Keratinocyte (primary cell): ENCODE measurements around the gene CHCHD2. TPM values are rescaled to one million over a fixed set of nuclear protein-coding genes. Genes with fewer than 3 reads are reported as not detected.

Experiments
- DNase-seq: peaks from one replicate; pipeline ENCODE4 v3.0.0-alpha.2; 2011; ENCODE audit warnings: low read depth, missing footprints, low spot score
- FAIRE-seq: peaks from 2 replicates; lab custom pipeline; 2011; peaks lifted over from hg19 to GRCh38; lab: Jason Lieb, UNC
- H2AFZ ChIP-seq: 2 replicates; pipeline ENCODE4 v1.6.0; 2012; ENCODE audit warnings: low read length, control low read depth, inconsistent platforms; ENCODE audit not compliant: control insufficient read depth
- H3K27ac ChIP-seq: 2 replicates; pipeline ENCODE4 v1.5.1; 2011; ENCODE audit warnings: low read length; ENCODE audit not compliant: control insufficient read depth, insufficient read depth
- H3K27me3 ChIP-seq: 3 replicates; pipeline ENCODE4 v1.6.0; 2011; ENCODE audit warnings: low read length; ENCODE audit not compliant: control insufficient read depth, insufficient read depth; ENCODE audit errors: extremely low read depth
- H3K36me3 ChIP-seq, 2 experiments: 2 replicates in 1 of 2; 3 replicates in 1 of 2; pipeline ENCODE4 v1.5.1; 2011; ENCODE audit warnings: low read length in 2 of 2, mild to moderate bottlenecking in 1 of 2; ENCODE audit not compliant: control insufficient read depth in 2 of 2, insufficient read depth in 2 of 2; ENCODE audit errors: extremely low read depth in 1 of 2
- H3K4me1 ChIP-seq: 3 replicates; pipeline ENCODE4 v1.5.1; 2011; ENCODE audit warnings: low read length; ENCODE audit not compliant: control insufficient read depth, insufficient read depth; ENCODE audit errors: extremely low read depth
- H3K4me2 ChIP-seq: 3 replicates; pipeline ENCODE4 v1.6.0; 2011; ENCODE audit warnings: low read depth, low read length; ENCODE audit not compliant: control insufficient read depth, insufficient read depth; ENCODE audit errors: extremely low read depth
- H3K4me3 ChIP-seq, 3 experiments: fragments of 200-600 bp in 1 of 3; sonication (generic) in 1 of 3; 2 replicates in 2 of 3; 3 replicates in 1 of 3; pipeline ENCODE4 v1.5.1; 2011 to 2016; ENCODE audit warnings: low read length in 3 of 3, mild to moderate bottlenecking in 3 of 3, control low read depth in 2 of 3, inconsistent platforms in 1 of 3, low read depth in 1 of 3, mixed read lengths in 1 of 3, mixed run types in 1 of 3, moderate library complexity in 1 of 3; ENCODE audit not compliant: control insufficient read depth in 2 of 3, insufficient read depth in 2 of 3; ENCODE audit errors: extremely low read depth in 1 of 3
- H3K79me2 ChIP-seq: 2 replicates; pipeline ENCODE4 v1.6.0; 2012; ENCODE audit warnings: low read length; ENCODE audit not compliant: control insufficient read depth, insufficient read depth
- H3K9ac ChIP-seq: 3 replicates; pipeline ENCODE4 v1.6.0; 2011; ENCODE audit warnings: low read length; ENCODE audit not compliant: control insufficient read depth, insufficient read depth; ENCODE audit errors: extremely low read depth
- H3K9me1 ChIP-seq: 3 replicates; pipeline ENCODE4 v1.6.0; 2011; ENCODE audit warnings: low read length; ENCODE audit not compliant: control insufficient read depth, insufficient read depth; ENCODE audit errors: extremely low read depth
- H3K9me3 ChIP-seq: 2 replicates; pipeline ENCODE4 v1.5.1; 2012; ENCODE audit warnings: low read depth, low read length; ENCODE audit not compliant: control insufficient read depth
- H4K20me1 ChIP-seq: 3 replicates; pipeline ENCODE4 v1.6.0; 2011; ENCODE audit warnings: low read length; ENCODE audit not compliant: control insufficient read depth, insufficient read depth; ENCODE audit errors: extremely low read depth
- CTCF ChIP-seq, 3 experiments: IDR thresholded peaks in 1 of 3; conservative IDR thresholded peaks in 1 of 3; optimal IDR thresholded peaks in 1 of 3; 2 replicates in 2 of 3; 3 replicates in 1 of 3; pipeline versions ENCODE3 to v1.5.1; 2011; ENCODE audit warnings: low read length in 3 of 3, mild to moderate bottlenecking in 3 of 3, moderate library complexity in 2 of 3, control low read depth in 1 of 3, inconsistent platforms in 1 of 3; ENCODE audit not compliant: insufficient read depth in 2 of 3; ENCODE audit errors: extremely low read depth in 1 of 3
- EZH2 ChIP-seq: IDR thresholded peaks from one replicate; pipeline ENCODE4 v1.6.1; 2012; ENCODE audit warnings: inconsistent platforms, mild to moderate bottlenecking, low read length, moderate library complexity
- dilution Hi-C: fragments of 300-500 bp; cut with MboI; formaldehyde crosslinking; loops from one replicate; pipeline ENCODE4 v1.7.0; 2020; ENCODE audit warnings: low sequenced_read_pairs; ENCODE audit not compliant: extremely low pct_ligation_motif_present
- polyA plus RNA-seq, 5 experiments: library from polyadenylated mRNA; depleted of rRNA in 3 of 5; stranded (reverse) in 3 of 5; stranded (forward) in 1 of 5; unstranded in 1 of 5; fragments of >200 nt; gene quantifications; 1 replicate in 1 of 5; 2 replicates in 3 of 5; 3 replicates in 1 of 5; pipeline versions ENCODE4 v1.2.1 to v1.2.3, GENCODE V29; 2011 to 2012; ENCODE audit warnings: missing spikeins in 2 of 5, low read depth in 1 of 5, low replicate concordance in 1 of 5

The CHCHD2 gene
- polyA plus RNA-seq, 1 donor (not counting 4 experiments of a cell fraction or from before 2014, with no cell fraction given), result 420 TPM

DNA sequence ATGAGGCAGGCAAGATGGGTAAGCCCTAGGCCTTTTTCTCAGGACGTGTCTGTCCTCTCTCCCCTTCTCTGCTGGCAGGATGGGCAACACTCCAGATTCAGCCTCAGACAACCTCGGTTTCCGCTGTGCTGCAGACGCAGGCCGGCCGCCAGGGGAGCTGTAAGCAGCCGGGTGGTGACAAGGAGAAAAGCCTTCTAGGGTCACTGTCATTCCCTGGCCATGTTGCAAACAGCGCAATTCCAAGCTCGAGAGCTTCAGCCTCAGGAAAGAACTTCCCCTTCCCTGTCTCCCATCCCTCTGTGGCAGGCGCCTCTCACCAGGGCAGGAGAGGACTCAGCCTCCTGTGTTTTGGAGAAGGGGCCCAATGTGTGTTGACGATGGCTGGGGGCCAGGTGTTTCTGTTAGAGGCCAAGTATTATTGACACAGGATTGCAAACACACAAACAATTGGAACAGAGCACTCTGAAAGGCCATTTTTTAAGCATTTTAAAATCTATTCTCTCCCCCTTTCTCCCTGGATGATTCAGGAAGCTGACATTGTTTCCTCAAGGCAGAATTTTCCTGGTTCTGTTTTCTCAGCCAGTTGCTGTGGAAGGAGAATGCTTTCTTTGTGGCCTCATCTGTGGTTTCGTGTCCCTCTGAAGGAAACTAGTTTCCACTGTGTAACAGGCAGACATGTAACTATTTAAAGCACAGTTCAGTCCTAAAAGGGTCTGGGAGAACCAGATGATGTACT is 26.7 kb downstream of the CHCHD2 start:
- no peak overlapping the region for H3K27ac ChIP-seq
- H2AFZ ChIP-seq, result no peak overlapping the region
- no peaks in the 10 kb centered on the region for H3K4me1 ChIP-seq
- H3K4me2 ChIP-seq, result no peak overlapping the region
- TF ChIP-seq EZH2 (no peak), CTCF (optimal IDR thresholded peaks at IDR 0.05 in 1 of 3, IDR thresholded peaks at IDR 0.05 in 1 of 3, conservative IDR thresholded peaks at IDR 0.05 in 1 of 3; ENCODE audit: extremely low read depth in 1 of 3, insufficient read depth in 2 of 3, low read length in 3 of 3) (peak in 1 of 3 experiments; percentile 10)
- no peaks in the 10 kb centered on the region for H3K27me3 ChIP-seq
- H3K9me3 ChIP-seq, result no peaks in the 10 kb centered on the region
- DNase-seq, result no peak
- peaks cover 3% of the 10 kb centered on the region for H4K20me1 ChIP-seq
- H3K4me3 ChIP-seq, result no peak overlapping the region
- H3K9ac ChIP-seq, result no peak overlapping the region
- no peaks in the 10 kb centered on the region for H3K9me1 ChIP-seq
- H3K36me3 ChIP-seq, result peaks cover 21 to 29% of the 10 kb centered on the region in 2 experiments
- FAIRE-seq, result no peak
- dilution Hi-C loops, result no loop called here
- no peaks in the 10 kb centered on the region for H3K79me2 ChIP-seq

DNA sequence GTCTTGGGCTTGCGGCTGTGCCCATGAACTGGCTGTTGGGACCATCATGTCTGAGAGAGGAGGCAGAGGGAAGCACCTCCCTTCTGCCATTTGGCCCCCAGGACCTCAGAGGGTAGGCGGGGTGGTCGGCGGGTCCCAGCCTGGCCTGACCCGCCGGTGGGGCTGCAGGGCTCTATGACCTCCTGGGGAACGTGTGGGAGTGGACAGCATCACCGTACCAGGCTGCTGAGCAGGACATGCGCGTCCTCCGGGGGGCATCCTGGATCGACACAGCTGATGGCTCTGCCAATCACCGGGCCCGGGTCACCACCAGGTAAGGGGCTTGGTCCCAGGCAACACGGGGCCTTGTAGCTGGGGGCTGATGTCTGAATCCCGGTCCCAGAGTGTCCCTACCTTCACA is 28.1 kb downstream of the CHCHD2 start:
- no peak for FAIRE-seq
- Histone ChIP-seq H3K9me3 (no peaks in the 10 kb centered on the region), H3K4me1 (no peaks in the 10 kb centered on the region), H3K9ac (no peak overlapping the region), H3K79me2 (no peaks in the 10 kb centered on the region), H2AFZ (no peak overlapping the region), H3K4me2 (no peak overlapping the region), H3K9me1 (no peaks in the 10 kb centered on the region), H4K20me1 (peaks cover 3% of the 10 kb centered on the region), H3K4me3 (no peak overlapping the region), H3K36me3 (peaks cover 21 to 31% of the 10 kb centered on the region in 2 experiments), H3K27ac (no peak overlapping the region), H3K27me3 (no peaks in the 10 kb centered on the region)
- no peak for TF ChIP-seq CTCF (optimal IDR thresholded peaks at IDR 0.05 in 1 of 3, IDR thresholded peaks at IDR 0.05 in 1 of 3, conservative IDR thresholded peaks at IDR 0.05 in 1 of 3; ENCODE audit: extremely low read depth in 1 of 3, insufficient read depth in 2 of 3, low read length in 3 of 3)
- TF ChIP-seq EZH2, result no peak
- no peak for DNase-seq
- dilution Hi-C loops, result no loop called here
